Measurements from ENCODE around the gene KRTCAP2. TPM values are rescaled to one million over a fixed set of nuclear protein-coding genes. Genes with fewer than 3 reads are reported as not detected.

Gene KRTCAP2
- polyA plus RNA-seq, 3 donors = 157 to 256 (median 247) TPM

- Histone ChIP-seq H3K9me3 (replicated peaks in 1 of 2; ENCODE audit: control insufficient read depth in 1 of 2, insufficient read depth in 1 of 2, low read length in 2 of 2) (no peaks in the 10 kb centered on the region), H3K79me2 (ENCODE audit: insufficient read depth, low read length) (no peaks in the 10 kb centered on the region), H3K4me1 (ENCODE audit: control insufficient read depth in 1 of 2, insufficient read depth in 2 of 2, low read length in 2 of 2) (no peaks in the 10 kb centered on the region), H3K4me3 (replicated peaks in 1 of 3; ENCODE audit: low read depth in 2 of 3, low read length in 3 of 3) (no peak overlapping the region), H3K27me3 (ENCODE audit: control insufficient read depth in 2 of 2, insufficient read depth in 2 of 2, low read length in 2 of 2) (peaks cover 0 to under 1% of the 10 kb centered on the region in 2 donors), H4K20me1 (ENCODE audit: insufficient read depth, low read length) (no peaks in the 10 kb centered on the region), H3K9ac (ENCODE audit: insufficient read depth, low read length, poor library complexity, severe bottlenecking) (no peak overlapping the region), H3K27ac (ENCODE audit: low read depth in 1 of 2, low read length in 2 of 2) (no peak overlapping the region), H3K36me3 (replicated peaks in 1 of 2; ENCODE audit: control insufficient read depth in 1 of 2, insufficient read depth in 2 of 2, low read length in 2 of 2) (no peaks in the 10 kb centered on the region), H2AFZ (ENCODE audit: insufficient read depth, low read depth, low read length, poor library complexity, severe bottlenecking) (no peak overlapping the region), H3K4me2 (replicated peaks; ENCODE audit: extremely low read depth, low read length, poor library complexity, severe bottlenecking) (no peak overlapping the region)
- H3K27me3 Mint-ChIP-seq (ENCODE audit: low read depth in 3 of 3) = peaks cover 0 to 4% (median 1%) of the 10 kb centered on the region in 3 donors
- intact Hi-C loops (cut with micrococcal nuclease) = no loop called here
- no peak overlapping the region for H3K4me3 Mint-ChIP-seq
- H3K36me3 Mint-ChIP-seq = peaks cover 8 to 9% of the 10 kb centered on the region in 2 donors
- TF ChIP-seq, protein P1, sequence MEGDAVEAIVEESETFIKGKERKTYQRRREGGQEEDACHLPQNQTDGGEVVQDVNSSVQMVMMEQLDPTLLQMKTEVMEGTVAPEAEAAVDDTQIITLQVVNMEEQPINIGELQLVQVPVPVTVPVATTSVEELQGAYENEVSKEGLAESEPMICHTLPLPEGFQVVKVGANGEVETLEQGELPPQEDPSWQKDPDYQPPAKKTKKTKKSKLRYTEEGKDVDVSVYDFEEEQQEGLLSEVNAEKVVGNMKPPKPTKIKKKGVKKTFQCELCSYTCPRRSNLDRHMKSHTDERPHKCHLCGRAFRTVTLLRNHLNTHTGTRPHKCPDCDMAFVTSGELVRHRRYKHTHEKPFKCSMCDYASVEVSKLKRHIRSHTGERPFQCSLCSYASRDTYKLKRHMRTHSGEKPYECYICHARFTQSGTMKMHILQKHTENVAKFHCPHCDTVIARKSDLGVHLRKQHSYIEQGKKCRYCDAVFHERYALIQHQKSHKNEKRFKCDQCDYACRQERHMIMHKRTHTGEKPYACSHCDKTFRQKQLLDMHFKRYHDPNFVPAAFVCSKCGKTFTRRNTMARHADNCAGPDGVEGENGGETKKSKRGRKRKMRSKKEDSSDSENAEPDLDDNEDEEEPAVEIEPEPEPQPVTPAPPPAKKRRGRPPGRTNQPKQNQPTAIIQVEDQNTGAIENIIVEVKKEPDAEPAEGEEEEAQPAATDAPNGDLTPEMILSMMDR (IDR thresholded peaks at IDR 0.05) = no peak
- DNase-seq = no peak
- H3K27ac Mint-ChIP-seq = no peak overlapping the region
- 92% methylated on average over 5 of the region's 5 CpGs for WGBS (ENCODE audit: insufficient coverage)
- H3K9me3 Mint-ChIP-seq = no peaks in the 10 kb centered on the region
- H3K4me1 Mint-ChIP-seq = no peaks in the 10 kb centered on the region
These were observed 27.8 kb upstream of the KRTCAP2 start for GRCh38 chr1:155200920-155201319.

DNA sequence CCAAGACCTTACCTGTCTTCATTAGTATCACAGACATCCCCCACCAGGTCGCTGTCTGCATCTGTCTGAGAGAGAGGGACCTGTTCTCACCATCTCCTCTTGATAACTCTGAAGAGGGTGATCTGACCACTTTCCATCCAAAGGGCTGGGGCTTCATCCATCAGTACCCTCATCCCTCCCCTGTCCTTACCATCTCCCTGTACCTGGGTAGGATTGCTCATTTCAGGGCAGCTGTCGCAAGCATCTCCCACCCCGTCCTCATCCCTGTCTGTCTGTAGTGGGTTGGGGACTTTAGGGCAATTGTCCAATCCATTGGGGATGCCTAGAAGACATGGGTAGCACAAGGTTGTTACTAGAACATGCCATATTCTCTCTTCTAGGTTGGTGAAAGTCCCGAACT lies 26.7 kb upstream of the KRTCAP2 start:
- Mint-ChIP-seq H3K9me3 (peaks cover 0 to 3% (median 0%) of the 10 kb centered on the region in 7 donors), H3K4me3 (no peak overlapping the region), H3K36me3 (peaks cover 11 to 13% of the 10 kb centered on the region in 2 donors), H3K27me3 (ENCODE audit: low read depth in 3 of 3) (peaks cover 9 to 15% (median 9%) of the 10 kb centered on the region in 3 donors), H3K4me1 (peaks cover 4% of the 10 kb centered on the region), H3K27ac (no peak overlapping the region)
- H3K9ac ChIP-seq (ENCODE audit: insufficient read depth, low read length, poor library complexity, severe bottlenecking) = no peak overlapping the region
- H4K20me1 ChIP-seq (ENCODE audit: insufficient read depth, low read length) = no peaks in the 10 kb centered on the region
- no peaks in the 10 kb centered on the region for H3K9me3 ChIP-seq (replicated peaks in 1 of 2; ENCODE audit: control insufficient read depth in 1 of 2, insufficient read depth in 1 of 2, low read length in 2 of 2)
- H3K36me3 ChIP-seq (replicated peaks in 1 of 2; ENCODE audit: control insufficient read depth in 1 of 2, insufficient read depth in 2 of 2, low read length in 2 of 2) = no peaks in the 10 kb centered on the region
- H3K27me3 ChIP-seq (ENCODE audit: control insufficient read depth in 2 of 2, insufficient read depth in 2 of 2, low read length in 2 of 2) = peaks cover 4 to 8% of the 10 kb centered on the region in 2 donors
- no peak overlapping the region for H3K4me2 ChIP-seq (replicated peaks; ENCODE audit: extremely low read depth, low read length, poor library complexity, severe bottlenecking)
- TF ChIP-seq, protein P1 (IDR thresholded peaks at IDR 0.05) = no peak
- H3K79me2 ChIP-seq (ENCODE audit: insufficient read depth, low read length) = no peaks in the 10 kb centered on the region
- intact Hi-C loops (cut with micrococcal nuclease) = no loop called here
- no peak overlapping the region for H3K4me3 ChIP-seq (replicated peaks in 1 of 3; ENCODE audit: low read depth in 2 of 3, low read length in 3 of 3)
- DNase-seq = no peak
- WGBS (ENCODE audit: insufficient coverage) = 100% methylated on average over 1 of the region's 4 CpGs
- peaks cover 2 to 8% of the 10 kb centered on the region in 2 donors for H3K4me1 ChIP-seq (ENCODE audit: control insufficient read depth in 1 of 2, insufficient read depth in 2 of 2, low read length in 2 of 2)
- H2AFZ ChIP-seq (ENCODE audit: insufficient read depth, low read depth, low read length, poor library complexity, severe bottlenecking) = no peak overlapping the region
- H3K27ac ChIP-seq (ENCODE audit: low read depth in 1 of 2, low read length in 2 of 2) = no peak overlapping the region

All from CD14-positive monocyte (primary cell).